B cell (primary cell): ENCODE data around the gene SDR42E1.

ENCODE experiments used
- CTCF ChIP-seq: fragments of 200-600 bp; IDR thresholded peaks from one replicate; pipeline ENCODE4 v1.8.0; 2022; ENCODE audit warnings: antibody characterized with exemption, mild to moderate bottlenecking
- EZH2 ChIP-seq: IDR thresholded peaks from 2 replicates; pipeline ENCODE4 v1.6.1; 2012; ENCODE audit warnings: borderline replicate concordance, low read depth, mild to moderate bottlenecking, moderate library complexity, low read length; ENCODE audit not compliant: insufficient read depth, poor library complexity, severe bottlenecking

GRCh38 chr16:82027629-82028064 is 16.4 kb upstream of the SDR42E1 start:
- no peak for TF ChIP-seq CTCF
- no peak for TF ChIP-seq EZH2
